Measurements from ENCODE around the gene SHISA9.

GRCh38 chr16:12920739-12921138 is 19.3 kb downstream of the SHISA9 start:
- TF ChIP-seq CTCF (IDR thresholded peaks at IDR 0.05) (no peak), POLR2A (IDR thresholded peaks at IDR 0.05) (no peak), EP300 (IDR thresholded peaks at IDR 0.05) (no peak), POLR2AphosphoS5 (IDR thresholded peaks at IDR 0.05) (no peak)

Data from stomach (tissue), 4 donors.